ENCODE measurements around the gene BNIP3. TPM values are rescaled to one million over a fixed set of nuclear protein-coding genes. Genes with fewer than 3 reads are reported as not detected.

BNIP3 gene, protein sequence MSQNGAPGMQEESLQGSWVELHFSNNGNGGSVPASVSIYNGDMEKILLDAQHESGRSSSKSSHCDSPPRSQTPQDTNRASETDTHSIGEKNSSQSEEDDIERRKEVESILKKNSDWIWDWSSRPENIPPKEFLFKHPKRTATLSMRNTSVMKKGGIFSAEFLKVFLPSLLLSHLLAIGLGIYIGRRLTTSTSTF
- 48.4 and 53.5 TPM in 2 replicates for total RNA-seq

DNA sequence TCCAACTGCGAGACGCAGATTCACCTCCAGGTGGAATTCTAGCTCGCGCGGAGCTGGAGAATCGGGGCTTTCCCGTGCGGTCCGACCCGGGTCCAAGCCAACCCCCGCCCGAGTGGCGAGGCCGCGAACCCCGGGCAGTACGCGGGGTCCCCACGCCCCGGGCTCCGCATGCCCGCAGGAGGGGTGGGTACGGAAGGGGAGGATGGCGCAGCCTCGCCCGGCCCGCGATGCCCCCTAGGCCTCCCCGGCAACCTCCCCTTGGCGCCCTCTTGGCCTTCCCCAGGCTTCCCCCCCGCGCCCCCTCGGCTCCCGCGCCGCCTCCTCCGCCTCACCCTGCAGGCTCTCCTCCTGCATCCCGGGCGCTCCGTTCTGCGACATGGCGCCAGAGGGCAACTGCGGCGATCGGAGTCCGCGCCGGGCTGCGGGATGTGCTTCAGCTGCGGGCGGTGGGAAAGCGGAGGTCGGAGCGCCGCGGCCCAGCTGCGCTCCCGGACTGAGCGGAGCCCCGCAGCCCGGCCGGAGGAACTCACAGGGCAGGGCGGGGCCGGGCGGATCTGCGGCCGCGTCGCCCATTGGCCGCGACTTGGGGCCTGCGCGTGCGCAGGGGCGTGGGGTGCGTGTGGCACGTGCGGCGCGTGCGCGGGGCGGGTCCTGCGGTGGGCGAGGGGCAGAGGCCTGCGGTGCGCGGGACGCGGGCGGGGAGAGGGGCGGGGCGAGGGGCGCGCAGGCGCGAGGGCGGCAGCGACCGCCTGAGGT, at the start of gene BNIP3:
TSS of gene BNIP3 (minus strand) at position 495 of the 756 bp plus-strand sequence. CDS start at position 378, 117 bp downstream.
- TF ChIP-seq, protein P1, sequence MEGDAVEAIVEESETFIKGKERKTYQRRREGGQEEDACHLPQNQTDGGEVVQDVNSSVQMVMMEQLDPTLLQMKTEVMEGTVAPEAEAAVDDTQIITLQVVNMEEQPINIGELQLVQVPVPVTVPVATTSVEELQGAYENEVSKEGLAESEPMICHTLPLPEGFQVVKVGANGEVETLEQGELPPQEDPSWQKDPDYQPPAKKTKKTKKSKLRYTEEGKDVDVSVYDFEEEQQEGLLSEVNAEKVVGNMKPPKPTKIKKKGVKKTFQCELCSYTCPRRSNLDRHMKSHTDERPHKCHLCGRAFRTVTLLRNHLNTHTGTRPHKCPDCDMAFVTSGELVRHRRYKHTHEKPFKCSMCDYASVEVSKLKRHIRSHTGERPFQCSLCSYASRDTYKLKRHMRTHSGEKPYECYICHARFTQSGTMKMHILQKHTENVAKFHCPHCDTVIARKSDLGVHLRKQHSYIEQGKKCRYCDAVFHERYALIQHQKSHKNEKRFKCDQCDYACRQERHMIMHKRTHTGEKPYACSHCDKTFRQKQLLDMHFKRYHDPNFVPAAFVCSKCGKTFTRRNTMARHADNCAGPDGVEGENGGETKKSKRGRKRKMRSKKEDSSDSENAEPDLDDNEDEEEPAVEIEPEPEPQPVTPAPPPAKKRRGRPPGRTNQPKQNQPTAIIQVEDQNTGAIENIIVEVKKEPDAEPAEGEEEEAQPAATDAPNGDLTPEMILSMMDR (IDR thresholded peaks at IDR 0.05; ENCODE audit: insufficient read depth, low read depth, low read length): no peak
- DNase-seq (ENCODE audit: low read depth): peak; percentile 96
- H3K4me3 ChIP-seq (ENCODE audit: low read depth, low read length): peak within 1 kb of the TSS; percentile 86

DNA sequence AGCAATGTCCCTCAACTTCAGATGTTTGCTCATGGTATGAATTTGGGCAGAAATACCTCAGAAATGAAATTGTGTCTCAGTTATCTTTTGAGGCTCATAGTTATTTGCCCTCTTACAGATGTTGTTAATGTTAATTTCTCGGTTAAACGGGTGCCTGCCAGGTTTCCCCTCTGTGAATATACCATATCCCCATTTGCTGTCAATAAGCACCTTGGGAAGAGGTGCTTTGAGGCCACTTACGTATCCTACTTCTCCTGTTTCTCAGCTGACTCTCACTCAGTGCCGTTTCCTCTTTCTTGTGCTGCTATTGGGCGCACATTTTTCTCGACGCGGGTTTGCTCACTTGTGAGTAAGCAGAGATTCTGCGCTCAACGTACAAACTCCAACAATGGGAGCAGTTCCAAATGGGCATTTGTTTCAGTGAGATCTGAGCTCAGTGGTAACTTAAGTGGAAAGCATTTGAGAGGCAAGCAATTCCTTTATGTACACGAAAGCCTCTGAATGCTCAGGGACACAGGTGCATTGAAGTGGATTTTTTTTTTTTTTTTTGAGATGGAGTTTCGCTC, 49.3 kb upstream of the BNIP3 start:
- H3K4me3 ChIP-seq (ENCODE audit: low read depth, low read length): no peak overlapping the region
- TF ChIP-seq, protein P1 (IDR thresholded peaks at IDR 0.05; ENCODE audit: insufficient read depth, low read depth, low read length): no peak
- no peak for DNase-seq (ENCODE audit: low read depth)

DNA sequence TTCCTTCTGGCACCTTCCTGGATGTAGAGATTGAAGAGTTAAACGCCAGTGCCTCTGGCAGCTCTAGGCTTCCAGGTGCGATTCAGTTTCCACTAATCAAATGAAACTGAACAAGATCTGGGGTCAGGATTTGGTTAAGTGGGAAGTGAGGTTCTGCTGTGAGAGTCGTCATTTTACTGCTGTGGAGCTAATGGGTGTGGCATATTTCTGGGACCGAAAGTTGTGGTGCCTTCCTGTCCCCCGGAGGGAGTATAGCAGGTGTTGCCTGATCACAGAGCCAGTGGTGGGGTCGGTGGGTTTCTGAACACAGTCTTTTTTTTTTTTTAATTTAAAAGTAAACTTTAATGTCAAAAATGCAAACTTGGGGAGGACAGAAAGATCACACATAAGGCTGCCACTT, 47.0 kb upstream of the BNIP3 start:
- DNase-seq (ENCODE audit: low read depth): no peak
- H3K4me3 ChIP-seq (ENCODE audit: low read depth, low read length): no peak overlapping the region
- TF ChIP-seq, protein P1 (IDR thresholded peaks at IDR 0.05; ENCODE audit: insufficient read depth, low read depth, low read length): no peak

DNA sequence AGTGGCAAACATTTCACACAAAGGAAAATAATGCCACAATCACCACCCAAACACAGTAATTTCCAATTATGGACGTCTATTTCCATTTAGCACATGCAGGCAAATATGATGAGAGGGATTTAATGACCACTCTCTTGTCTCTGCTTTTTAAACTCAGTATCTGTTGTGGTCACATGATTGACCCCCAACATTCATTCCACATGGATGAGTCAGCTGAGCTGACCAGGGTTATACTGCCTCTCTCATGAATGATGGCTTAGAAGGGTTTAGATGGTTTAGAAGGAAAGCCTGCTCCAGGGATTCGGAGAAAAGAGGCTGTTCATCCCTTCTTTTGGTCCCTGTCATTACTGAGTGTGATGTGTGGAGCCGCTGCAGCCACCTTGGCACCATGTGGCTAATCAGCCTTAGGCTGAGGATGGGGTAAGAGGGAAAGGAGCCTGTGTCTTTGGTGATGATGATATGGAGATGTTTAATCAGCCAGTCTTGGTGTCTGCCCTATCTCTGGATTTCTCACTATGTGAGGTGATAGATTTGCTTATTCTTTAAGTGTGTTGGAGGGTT, 45.8 kb upstream of the BNIP3 start:
- TF ChIP-seq, protein P1 (IDR thresholded peaks at IDR 0.05; ENCODE audit: insufficient read depth, low read depth, low read length): no peak
- H3K4me3 ChIP-seq (ENCODE audit: low read depth, low read length): no peak overlapping the region
- peak; percentile 46 for DNase-seq (ENCODE audit: low read depth)

DNA sequence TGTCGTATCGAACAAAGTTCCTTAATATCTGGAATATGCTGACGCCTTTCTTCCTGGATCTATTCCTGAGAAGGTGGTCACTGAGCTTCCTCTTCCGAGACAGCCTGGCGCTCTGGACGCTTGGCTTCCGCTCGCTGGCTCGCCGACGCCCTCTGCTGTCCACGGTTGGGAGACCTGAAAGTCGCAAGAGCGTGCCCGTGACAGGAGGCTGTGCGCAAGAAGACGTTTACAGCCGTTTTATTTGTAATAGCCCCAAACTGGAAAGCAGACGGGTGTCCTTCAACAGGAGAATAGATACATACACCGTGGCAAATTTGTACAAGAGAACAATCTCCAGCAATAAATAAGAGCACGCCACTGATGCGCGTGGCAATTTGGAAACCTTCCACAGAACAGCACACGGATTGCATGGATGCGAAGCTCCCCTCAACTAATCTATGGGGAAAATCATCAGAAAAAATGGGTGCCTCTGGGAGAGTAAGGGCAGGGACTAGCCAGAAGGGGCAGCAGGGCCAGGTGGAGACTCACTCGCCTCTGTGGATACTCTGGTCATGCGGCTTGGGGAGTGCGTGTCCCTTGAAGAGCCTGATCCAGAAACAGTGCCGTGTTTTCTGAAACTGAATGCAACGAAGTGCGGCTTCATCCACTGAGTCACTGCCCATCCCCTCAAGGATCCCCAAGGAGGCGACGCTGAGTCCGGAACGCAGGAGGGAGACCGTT, 41.5 kb upstream of the BNIP3 start:
- DNase-seq (ENCODE audit: low read depth): peak; percentile 79
- TF ChIP-seq, protein P1 (IDR thresholded peaks at IDR 0.05; ENCODE audit: insufficient read depth, low read depth, low read length): peak; percentile 91
- peak overlapping the region; percentile 38 for H3K4me3 ChIP-seq (ENCODE audit: low read depth, low read length)

DNA sequence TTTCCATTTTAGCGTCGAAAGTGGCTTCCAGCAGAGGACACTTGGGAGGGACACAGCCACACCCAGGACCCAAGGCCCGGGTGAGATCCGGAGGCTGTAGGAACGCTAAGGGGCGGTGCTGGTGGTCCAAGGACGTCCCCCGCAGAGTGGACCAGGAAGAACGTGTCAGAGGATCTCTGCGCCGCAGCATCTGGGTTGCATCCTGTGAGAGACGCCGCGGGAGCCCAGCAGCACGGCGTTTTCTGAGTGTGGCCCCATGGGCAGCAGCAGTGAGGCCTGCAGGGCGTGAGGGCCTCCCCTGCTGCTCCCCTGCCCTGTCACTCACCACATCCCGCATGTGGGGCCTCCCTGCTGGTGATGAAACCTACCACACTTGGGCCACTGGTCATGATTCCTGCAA, 40.5 kb upstream of the BNIP3 start:
- DNase-seq (ENCODE audit: low read depth): no peak
- H3K4me3 ChIP-seq (ENCODE audit: low read depth, low read length): no peak overlapping the region
- TF ChIP-seq, protein P1 (IDR thresholded peaks at IDR 0.05; ENCODE audit: insufficient read depth, low read depth, low read length): no peak
